ENCODE data around the gene PNMA1. TPM values are rescaled to one million over a fixed set of nuclear protein-coding genes. Genes with fewer than 3 reads are reported as not detected.
"Not testable (repeated sequence)": the region's sequence is repeated elsewhere in the genome, so short reads cannot be mapped to it uniquely, and the experiment has no call there.

The PNMA1 gene
- total RNA-seq, 6 donors from 2014 or later, result 9.9 to 28.9 (median 15.2) TPM

GRCh38 chr14:73709904-73710469, 4.2 kb downstream of the PNMA1 start:
- DNase-seq (no peak), ATAC-seq (ENCODE audit: low FRiP score in 2 of 2) (no peak)
- TF ChIP-seq EP300 (IDR thresholded peaks at IDR 0.05), result no peak
- TF ChIP-seq, protein P1, sequence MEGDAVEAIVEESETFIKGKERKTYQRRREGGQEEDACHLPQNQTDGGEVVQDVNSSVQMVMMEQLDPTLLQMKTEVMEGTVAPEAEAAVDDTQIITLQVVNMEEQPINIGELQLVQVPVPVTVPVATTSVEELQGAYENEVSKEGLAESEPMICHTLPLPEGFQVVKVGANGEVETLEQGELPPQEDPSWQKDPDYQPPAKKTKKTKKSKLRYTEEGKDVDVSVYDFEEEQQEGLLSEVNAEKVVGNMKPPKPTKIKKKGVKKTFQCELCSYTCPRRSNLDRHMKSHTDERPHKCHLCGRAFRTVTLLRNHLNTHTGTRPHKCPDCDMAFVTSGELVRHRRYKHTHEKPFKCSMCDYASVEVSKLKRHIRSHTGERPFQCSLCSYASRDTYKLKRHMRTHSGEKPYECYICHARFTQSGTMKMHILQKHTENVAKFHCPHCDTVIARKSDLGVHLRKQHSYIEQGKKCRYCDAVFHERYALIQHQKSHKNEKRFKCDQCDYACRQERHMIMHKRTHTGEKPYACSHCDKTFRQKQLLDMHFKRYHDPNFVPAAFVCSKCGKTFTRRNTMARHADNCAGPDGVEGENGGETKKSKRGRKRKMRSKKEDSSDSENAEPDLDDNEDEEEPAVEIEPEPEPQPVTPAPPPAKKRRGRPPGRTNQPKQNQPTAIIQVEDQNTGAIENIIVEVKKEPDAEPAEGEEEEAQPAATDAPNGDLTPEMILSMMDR (IDR thresholded peaks at IDR 0.05), result no peak
- TF ChIP-seq POLR2AphosphoS5 (IDR thresholded peaks at IDR 0.05), result no peak
- TF ChIP-seq POLR2A (IDR thresholded peaks at IDR 0.05), result no peak
- Histone ChIP-seq H3K9me3 (no peaks in the 10 kb centered on the region), H3K4me3 (no peak overlapping the region), H3K36me3 (no peaks in the 10 kb centered on the region), H3K4me1 (peaks cover 13 to 37% (median 22%) of the 10 kb centered on the region in 4 donors), H3K27me3 (no peaks in the 10 kb centered on the region), H3K27ac (no peak overlapping the region)
- WGBS, 2 donors, result 93 to 95% methylated on average over 8 of the region's 8 CpGs

- H3K36me3 ChIP-seq; H3K27me3 ChIP-seq; H3K9me3 ChIP-seq; ATAC-seq (ENCODE audit: low FRiP score in 2 of 2); DNase-seq; H3K4me3 ChIP-seq; H3K27ac ChIP-seq: not testable (repeated sequence)
- H3K4me1 ChIP-seq, result peaks cover 8 to 21% (median 15%) of the 10 kb centered on the region in 4 donors
- 92 to 94% methylated on average over 4 of the region's 4 CpGs for WGBS, 2 donors
Observed at GRCh38 chr14:73708076-73708475, 6.1 kb downstream of the PNMA1 start.

DNA sequence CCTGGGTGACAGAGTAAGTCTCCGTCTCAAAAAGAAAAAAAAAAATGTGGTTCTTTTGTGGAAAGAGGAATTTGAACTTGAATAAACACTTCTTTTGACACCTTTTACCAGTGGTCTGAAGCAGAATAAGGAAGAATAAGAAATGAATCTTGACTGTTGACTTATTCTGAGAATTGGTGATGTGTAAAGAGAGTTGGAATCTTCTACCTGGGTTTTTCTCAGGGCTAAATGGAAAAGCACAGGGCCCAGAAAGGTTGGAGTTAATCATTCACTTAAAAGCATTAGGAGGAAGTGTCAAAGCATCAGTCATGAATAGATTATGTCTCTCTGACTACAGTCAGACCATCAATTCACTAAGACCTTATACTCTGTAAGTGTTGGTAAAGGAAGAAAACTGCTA, 13.9 kb downstream of the PNMA1 start:
- 0 to 61% methylated on average over 1 of the region's 1 CpG for WGBS, 2 donors
- Histone ChIP-seq H3K27me3 (no peaks in the 10 kb centered on the region), H3K27ac (no peak overlapping the region), H3K9me3 (no peaks in the 10 kb centered on the region), H3K36me3 (peaks cover 0 to 13% (median 0%) of the 10 kb centered on the region in 4 donors), H3K4me1 (no peaks in the 10 kb centered on the region), H3K4me3 (no peak overlapping the region)
- TF ChIP-seq POLR2A (IDR thresholded peaks at IDR 0.05) (no peak), EP300 (IDR thresholded peaks at IDR 0.05) (no peak), POLR2AphosphoS5 (IDR thresholded peaks at IDR 0.05) (no peak)
- TF ChIP-seq, protein P1 (IDR thresholded peaks at IDR 0.05), result no peak
- ATAC-seq (ENCODE audit: low FRiP score in 2 of 2) (no peak), DNase-seq (no peak)

GRCh38 chr14:73696466-73697400, 17.5 kb downstream of the PNMA1 start:
- ATAC-seq (ENCODE audit: low FRiP score in 2 of 2) (peak in 1 of 2 donors; percentile 70), DNase-seq (no peak)
- H3K36me3 ChIP-seq, result peaks cover 0 to 21% (median 4%) of the 10 kb centered on the region in 4 donors
- H3K4me1 ChIP-seq, result no peaks in the 10 kb centered on the region
- H3K27ac ChIP-seq, result no peak overlapping the region
- TF ChIP-seq POLR2A (IDR thresholded peaks at IDR 0.05) (no peak), EP300 (IDR thresholded peaks at IDR 0.05) (no peak), POLR2AphosphoS5 (IDR thresholded peaks at IDR 0.05) (no peak)
- TF ChIP-seq, protein P1 (IDR thresholded peaks at IDR 0.05), result no peak
- no peaks in the 10 kb centered on the region for H3K27me3 ChIP-seq
- 83 to 85% methylated on average over 2 of the region's 2 CpGs for WGBS, 2 donors
- H3K9me3 ChIP-seq, result no peaks in the 10 kb centered on the region
- H3K4me3 ChIP-seq, result no peak overlapping the region

DNA sequence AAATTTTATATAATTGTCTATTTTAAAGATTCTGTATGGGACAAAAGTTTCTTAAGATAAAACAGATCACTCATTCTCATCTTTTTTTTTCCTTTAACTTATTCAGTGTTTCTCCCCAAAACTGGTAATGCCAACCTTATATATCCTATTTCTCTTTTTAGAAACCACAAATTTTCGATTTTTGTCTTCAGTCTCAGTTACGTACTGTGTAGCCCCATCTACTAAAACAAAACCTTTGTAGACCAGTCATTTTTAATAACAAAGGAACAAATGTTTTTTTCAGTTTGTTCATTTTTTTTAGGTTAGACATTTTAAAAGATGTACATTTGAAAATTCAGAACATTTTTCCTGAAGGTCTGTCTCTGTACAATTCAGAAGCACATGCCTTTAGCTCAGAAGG, 18.2 kb downstream of the PNMA1 start:
- Histone ChIP-seq H3K4me1 (no peaks in the 10 kb centered on the region), H3K36me3 (peaks cover 0 to 26% (median 4%) of the 10 kb centered on the region in 4 donors), H3K9me3 (no peaks in the 10 kb centered on the region), H3K27me3 (no peaks in the 10 kb centered on the region), H3K27ac (no peak overlapping the region), H3K4me3 (no peak overlapping the region)
- WGBS, 2 donors, result 84 to 90% methylated on average over 2 of the region's 2 CpGs
- ATAC-seq (ENCODE audit: low FRiP score in 2 of 2) (no peak), DNase-seq (no peak)
- TF ChIP-seq, protein P1 (IDR thresholded peaks at IDR 0.05), result no peak
- TF ChIP-seq EP300 (IDR thresholded peaks at IDR 0.05) (no peak), POLR2A (IDR thresholded peaks at IDR 0.05) (no peak), POLR2AphosphoS5 (IDR thresholded peaks at IDR 0.05) (no peak)
